ENCODE results near the gene NKTR. TPM values are rescaled to one million over a fixed set of nuclear protein-coding genes. Genes with fewer than 3 reads are reported as not detected.

Gene NKTR
- total RNA-seq, 3 donors from 2014 or later: 132 to 214 (median 175) TPM

DNA sequence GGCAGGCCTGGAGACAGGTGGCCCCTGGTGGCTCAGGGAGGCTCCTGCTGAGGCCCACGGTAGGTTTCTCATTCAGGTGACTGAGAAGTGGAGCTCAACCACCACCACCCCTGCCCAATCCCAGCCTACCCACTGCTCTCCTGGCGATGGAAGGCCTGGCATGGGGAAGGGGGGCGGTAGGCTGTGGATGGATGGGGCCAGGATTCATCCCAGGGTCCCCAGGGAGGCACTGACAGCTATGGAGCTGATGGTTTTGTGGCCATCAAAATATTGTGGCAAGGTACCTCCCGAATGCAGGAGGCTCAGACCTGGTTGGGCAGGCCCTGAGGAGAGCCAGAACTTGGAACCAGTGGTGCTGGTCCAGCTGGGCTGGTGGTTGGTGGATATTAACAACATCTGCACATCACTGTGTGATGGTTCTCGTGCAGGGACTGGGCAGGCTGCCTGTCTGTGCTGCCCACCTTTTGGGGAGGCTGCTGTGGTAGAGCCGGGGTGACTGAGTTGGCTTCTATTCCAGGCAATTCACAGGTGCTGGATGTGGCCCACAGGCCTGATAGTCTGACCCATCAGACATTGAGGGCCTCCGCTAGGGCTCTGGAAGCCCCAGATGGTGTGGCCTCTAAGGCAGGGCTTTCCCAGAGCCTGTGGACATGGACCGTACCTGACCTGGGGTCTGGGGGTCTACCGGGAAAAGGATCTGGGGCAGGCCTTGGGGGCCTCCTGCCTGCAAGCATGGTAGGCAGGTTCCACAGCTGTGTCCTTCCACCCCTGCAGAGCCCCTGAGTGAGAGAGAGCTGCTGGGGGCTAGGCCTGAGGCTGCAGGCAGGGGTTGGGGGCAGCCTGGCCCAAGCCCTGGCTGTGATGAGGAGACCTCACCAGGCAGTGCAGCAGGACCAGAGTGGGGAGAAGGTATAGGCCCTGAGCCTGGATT lies 56.5 kb downstream of the NKTR start:
- Histone ChIP-seq H3K4me3 (no peak overlapping the region), H3K9me3 (no peaks in the 10 kb centered on the region), H3K4me1 (peaks cover 10 to 15% of the 10 kb centered on the region in 2 donors), H3K36me3 (no peaks in the 10 kb centered on the region), H3K27me3 (no peaks in the 10 kb centered on the region), H3K27ac (peak overlapping the region; percentile 89 to 98)
- intact Hi-C loops (cut with DNase I; ENCODE audit: low total_unique reads): no loop called here
- TF ChIP-seq CTCF (IDR thresholded peaks at IDR 0.05) (no peak), POLR2A (IDR thresholded peaks at IDR 0.05) (no peak), POLR2AphosphoS5 (IDR thresholded peaks at IDR 0.05) (no peak)
- DNase-seq (ENCODE audit: low spot score in 2 of 2): no peak

DNA sequence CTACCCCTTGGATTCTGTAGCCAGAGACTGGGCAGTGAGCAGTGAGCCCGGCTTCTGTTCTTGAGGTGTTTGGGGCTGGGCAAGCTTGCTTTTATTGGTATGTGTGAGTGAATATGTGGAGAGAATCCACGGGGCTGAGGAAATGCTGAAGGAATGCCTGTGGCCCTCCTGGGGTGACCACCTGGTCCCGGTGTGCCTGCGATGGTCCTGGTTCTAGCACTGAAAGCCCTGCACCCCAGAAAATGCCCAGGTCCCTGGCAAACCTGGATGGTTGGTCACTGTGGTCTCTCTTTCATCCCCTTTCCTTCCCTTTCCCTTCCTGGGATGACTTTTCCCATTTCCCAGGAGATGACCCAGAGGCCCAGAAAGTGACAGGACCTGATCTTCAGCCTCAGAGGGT lies 57.2 kb downstream of the NKTR start:
- intact Hi-C loops (cut with DNase I; ENCODE audit: low total_unique reads): no loop called here
- no peaks in the 10 kb centered on the region for H3K36me3 ChIP-seq
- no peak for TF ChIP-seq CTCF (IDR thresholded peaks at IDR 0.05)
- no peak for TF ChIP-seq POLR2A (IDR thresholded peaks at IDR 0.05)
- TF ChIP-seq POLR2AphosphoS5 (IDR thresholded peaks at IDR 0.05): no peak
- no peak for DNase-seq (ENCODE audit: low spot score in 2 of 2)
- H3K27me3 ChIP-seq: no peaks in the 10 kb centered on the region
- peaks cover 3 to 8% of the 10 kb centered on the region in 2 donors for H3K4me1 ChIP-seq
- no peak overlapping the region for H3K27ac ChIP-seq
- H3K4me3 ChIP-seq: no peak overlapping the region
- no peaks in the 10 kb centered on the region for H3K9me3 ChIP-seq

- intact Hi-C loops (cut with DNase I; ENCODE audit: low total_unique reads): no loop called here
- peaks cover 2 to 3% of the 10 kb centered on the region in 2 donors for H3K4me1 ChIP-seq
Measured at GRCh38 chr3:42658091-42658770, 57.7 kb downstream of the NKTR start.

GRCh38 chr3:42658771-42659390 lies 58.4 kb downstream of the NKTR start:
- peaks cover 0 to 3% of the 10 kb centered on the region in 2 donors for H3K4me1 ChIP-seq
- TF ChIP-seq CTCF (IDR thresholded peaks at IDR 0.05) (no peak), POLR2A (IDR thresholded peaks at IDR 0.05) (no peak), POLR2AphosphoS5 (IDR thresholded peaks at IDR 0.05) (no peak)
- H3K36me3 ChIP-seq: no peaks in the 10 kb centered on the region
- intact Hi-C loops (cut with DNase I; ENCODE audit: low total_unique reads): loop anchor here (1.0 kb wide), 1 partner anchor 44 kb away; no protein-coding TSS in a partner anchor
- H3K9me3 ChIP-seq: no peaks in the 10 kb centered on the region
- no peaks in the 10 kb centered on the region for H3K27me3 ChIP-seq
- no peak overlapping the region for H3K4me3 ChIP-seq
- peak overlapping the region; percentile 21 to 61 for H3K27ac ChIP-seq
- DNase-seq (ENCODE audit: low spot score in 2 of 2): peak in 1 of 2 donors; percentile 45

More at GRCh38 chr3:42658091-42658770, 57.7 kb downstream of the NKTR start:
- TF ChIP-seq POLR2AphosphoS5 (IDR thresholded peaks at IDR 0.05) (no peak), POLR2A (IDR thresholded peaks at IDR 0.05) (no peak), CTCF (IDR thresholded peaks at IDR 0.05) (no peak)
- no peaks in the 10 kb centered on the region for H3K9me3 ChIP-seq
- no peaks in the 10 kb centered on the region for H3K36me3 ChIP-seq
- no peak for DNase-seq (ENCODE audit: low spot score in 2 of 2)
- no peak overlapping the region for H3K27ac ChIP-seq
- no peaks in the 10 kb centered on the region for H3K27me3 ChIP-seq
- H3K4me3 ChIP-seq: no peak overlapping the region
